ENCODE data around the gene TBC1D8.

The TBC1D8 gene

DNA sequence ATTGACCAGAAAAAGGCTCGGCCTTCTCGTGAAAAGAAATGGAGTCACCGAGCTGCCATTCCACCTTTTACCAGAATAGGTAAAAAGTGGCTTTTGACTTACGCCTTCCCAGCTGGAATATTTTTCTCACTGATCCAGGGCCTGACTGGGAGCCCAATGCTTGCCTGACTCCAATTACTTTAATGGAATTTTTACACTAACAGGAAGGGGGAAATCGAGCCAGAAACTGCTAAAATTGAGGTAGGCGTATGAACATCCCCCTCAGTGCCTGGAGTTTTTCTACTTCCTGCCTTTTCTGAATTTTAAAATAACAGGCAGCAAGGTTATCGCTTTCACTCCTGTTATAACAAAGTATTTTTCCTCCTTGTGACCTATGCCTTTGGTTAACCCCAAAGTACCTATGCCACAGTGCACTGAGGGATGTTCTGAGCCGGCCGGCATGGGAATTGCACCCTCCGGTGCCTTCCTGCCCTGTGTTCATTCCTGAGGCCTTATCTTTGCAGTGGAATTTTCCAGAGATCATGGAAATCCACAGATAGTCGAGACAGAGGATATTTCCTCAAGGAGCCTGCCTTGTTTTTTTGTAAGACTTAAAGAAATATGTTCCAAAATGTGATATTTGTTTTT lies 167.4 kb downstream of the TBC1D8 start:
- TF ChIP-seq, protein P1, sequence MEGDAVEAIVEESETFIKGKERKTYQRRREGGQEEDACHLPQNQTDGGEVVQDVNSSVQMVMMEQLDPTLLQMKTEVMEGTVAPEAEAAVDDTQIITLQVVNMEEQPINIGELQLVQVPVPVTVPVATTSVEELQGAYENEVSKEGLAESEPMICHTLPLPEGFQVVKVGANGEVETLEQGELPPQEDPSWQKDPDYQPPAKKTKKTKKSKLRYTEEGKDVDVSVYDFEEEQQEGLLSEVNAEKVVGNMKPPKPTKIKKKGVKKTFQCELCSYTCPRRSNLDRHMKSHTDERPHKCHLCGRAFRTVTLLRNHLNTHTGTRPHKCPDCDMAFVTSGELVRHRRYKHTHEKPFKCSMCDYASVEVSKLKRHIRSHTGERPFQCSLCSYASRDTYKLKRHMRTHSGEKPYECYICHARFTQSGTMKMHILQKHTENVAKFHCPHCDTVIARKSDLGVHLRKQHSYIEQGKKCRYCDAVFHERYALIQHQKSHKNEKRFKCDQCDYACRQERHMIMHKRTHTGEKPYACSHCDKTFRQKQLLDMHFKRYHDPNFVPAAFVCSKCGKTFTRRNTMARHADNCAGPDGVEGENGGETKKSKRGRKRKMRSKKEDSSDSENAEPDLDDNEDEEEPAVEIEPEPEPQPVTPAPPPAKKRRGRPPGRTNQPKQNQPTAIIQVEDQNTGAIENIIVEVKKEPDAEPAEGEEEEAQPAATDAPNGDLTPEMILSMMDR (conservative IDR thresholded peaks at IDR 0.05; ENCODE audit: low read depth, low read length): peak; percentile 25
- DNase-seq (ENCODE audit: low read depth): no peak
- H3K4me3 ChIP-seq (ENCODE audit: low read depth, low read length): no peak overlapping the region

DNA sequence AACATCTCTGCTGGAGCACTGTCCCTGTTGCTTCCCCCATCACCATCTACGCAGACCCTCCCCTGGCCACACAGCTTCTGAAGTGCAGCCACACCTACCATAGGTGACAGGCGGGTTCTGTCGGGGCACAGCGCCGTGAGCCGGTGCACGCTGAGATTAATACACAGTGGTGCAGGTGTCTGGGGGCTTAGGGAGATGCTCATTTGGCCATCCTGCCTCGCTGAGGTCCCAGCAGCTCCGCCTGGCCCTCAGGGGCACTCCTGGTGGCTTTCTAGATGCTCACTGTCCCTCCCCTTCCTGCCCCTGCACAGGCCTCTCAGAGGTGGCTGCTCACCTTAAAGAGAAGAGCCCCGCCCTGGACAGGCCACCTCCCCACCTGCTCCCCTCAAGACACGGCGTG lies 168.0 kb downstream of the TBC1D8 start:
- DNase-seq (ENCODE audit: low read depth): no peak
- no peak overlapping the region for H3K4me3 ChIP-seq (ENCODE audit: low read depth, low read length)
- TF ChIP-seq, protein P1 (conservative IDR thresholded peaks at IDR 0.05; ENCODE audit: low read depth, low read length): no peak

DNA sequence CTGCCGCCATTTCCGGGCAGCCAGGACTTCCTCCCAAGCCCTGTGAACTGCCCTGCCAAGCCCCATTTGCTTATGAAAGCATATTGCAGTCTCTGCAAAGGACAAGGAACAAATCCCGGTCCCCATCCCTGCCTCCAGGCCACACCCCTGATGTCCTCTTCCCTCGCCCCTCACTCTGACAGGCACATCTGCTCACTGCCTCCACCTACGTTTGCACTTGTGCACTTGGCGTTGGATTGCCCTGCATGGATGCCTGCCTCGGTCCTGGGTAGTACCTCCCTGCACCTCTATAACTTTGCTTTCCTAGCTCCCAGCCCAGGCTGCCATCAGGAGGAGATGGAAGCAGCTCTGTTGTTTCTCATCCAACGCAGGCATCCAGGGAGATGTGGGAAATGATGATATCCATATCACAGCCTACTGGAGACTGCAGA lies 168.7 kb downstream of the TBC1D8 start:
- TF ChIP-seq, protein P1 (conservative IDR thresholded peaks at IDR 0.05; ENCODE audit: low read depth, low read length): no peak
- H3K4me3 ChIP-seq (ENCODE audit: low read depth, low read length): no peak overlapping the region
- no peak for DNase-seq (ENCODE audit: low read depth)

DNA sequence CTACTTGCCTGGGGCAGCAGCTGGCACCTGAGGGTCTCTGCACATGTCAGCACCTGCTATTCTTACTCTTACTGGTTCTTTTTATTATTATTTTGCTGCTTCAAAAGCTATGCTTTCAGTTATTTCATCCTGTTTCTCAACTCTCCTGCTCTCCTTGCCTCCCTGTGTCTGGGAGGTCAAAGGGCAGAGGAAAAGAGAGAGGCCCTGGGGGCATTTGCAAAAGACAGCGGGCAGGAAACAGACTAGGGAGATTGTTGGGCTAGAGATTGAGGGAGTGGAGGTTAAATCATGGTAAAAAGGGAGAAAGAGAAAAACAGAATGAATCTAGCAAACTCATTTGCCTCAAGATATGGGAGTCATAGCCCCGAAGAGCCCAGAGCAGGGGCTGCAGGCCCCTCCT lies 170.2 kb downstream of the TBC1D8 start:
- TF ChIP-seq, protein P1 (conservative IDR thresholded peaks at IDR 0.05; ENCODE audit: low read depth, low read length): no peak
- H3K4me3 ChIP-seq (ENCODE audit: low read depth, low read length): no peak overlapping the region
- no peak for DNase-seq (ENCODE audit: low read depth)

DNA sequence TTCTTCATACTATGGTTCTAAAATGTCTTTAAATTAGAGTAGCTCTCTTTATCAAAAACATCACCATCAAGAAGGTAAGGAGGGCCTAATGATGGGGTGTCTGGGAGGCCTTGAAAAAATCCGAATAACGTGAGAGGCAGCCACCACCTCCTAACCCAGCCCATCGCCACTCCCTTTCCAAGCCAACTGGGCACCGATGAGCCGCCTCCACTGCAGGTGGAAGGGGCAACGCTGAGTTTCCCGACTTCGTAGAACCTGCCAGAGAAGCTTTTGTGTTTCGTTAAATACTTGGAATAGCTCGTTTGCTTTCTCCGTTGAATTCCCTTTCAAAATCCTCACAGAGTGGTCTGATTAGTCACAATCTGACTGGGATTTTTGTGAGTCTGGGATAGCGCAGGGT lies 171.1 kb downstream of the TBC1D8 start:
- TF ChIP-seq, protein P1 (conservative IDR thresholded peaks at IDR 0.05; ENCODE audit: low read depth, low read length): no peak
- no peak overlapping the region for H3K4me3 ChIP-seq (ENCODE audit: low read depth, low read length)
- DNase-seq (ENCODE audit: low read depth): no peak

DNA sequence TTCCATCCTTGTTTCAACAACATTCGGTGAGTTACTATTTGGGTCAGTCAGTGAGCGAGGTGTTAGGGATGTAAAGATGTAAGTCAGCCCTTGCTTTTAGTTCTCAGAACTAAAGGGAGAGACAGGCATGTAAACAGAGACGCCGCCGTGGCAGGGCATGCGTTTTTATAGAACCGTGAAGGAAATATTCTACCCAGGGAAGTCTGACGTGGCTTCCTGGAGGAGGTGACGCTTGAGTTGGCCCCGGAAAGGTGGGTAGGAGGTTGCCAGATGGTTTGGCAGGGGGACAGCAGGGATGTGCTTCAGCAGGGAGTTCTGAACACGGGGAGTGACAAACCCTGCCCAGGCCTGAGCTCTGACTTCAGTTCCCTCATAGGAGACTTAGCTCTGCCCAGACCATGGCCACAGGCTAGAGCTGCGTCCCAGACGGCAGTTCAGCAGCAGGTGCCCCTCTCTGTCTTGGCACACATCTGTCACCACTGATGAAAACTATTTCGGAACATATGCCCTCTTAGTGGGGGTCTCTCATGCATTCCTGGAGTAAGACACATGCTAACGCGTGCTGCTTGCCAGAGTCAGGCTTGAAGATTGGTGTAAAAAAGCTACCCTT lies 172.5 kb downstream of the TBC1D8 start:
- no peak overlapping the region for H3K4me3 ChIP-seq (ENCODE audit: low read depth, low read length)
- TF ChIP-seq, protein P1 (conservative IDR thresholded peaks at IDR 0.05; ENCODE audit: low read depth, low read length): no peak
- no peak for DNase-seq (ENCODE audit: low read depth)

DNA sequence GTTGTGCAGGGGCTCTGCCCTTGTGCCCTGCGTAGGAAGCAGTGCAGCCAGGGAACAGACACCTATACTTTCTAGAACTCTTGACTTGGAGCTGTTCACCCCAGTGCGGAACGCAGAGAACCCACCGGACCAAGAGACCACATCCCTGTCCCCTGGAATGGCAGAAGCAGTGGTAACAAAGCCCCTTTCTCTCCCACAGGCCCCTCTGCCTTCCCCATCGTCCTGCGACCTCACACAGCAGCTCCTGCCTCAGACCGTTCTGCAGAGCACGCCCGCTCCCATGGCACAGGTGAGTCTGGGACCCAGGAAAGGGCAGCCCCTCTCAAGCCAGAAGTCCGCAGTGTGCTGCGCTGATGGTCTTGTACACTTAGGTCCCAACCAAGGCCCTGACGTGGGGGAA lies 173.7 kb downstream of the TBC1D8 start:
- H3K4me3 ChIP-seq (ENCODE audit: low read depth, low read length): no peak overlapping the region
- TF ChIP-seq, protein P1 (conservative IDR thresholded peaks at IDR 0.05; ENCODE audit: low read depth, low read length): no peak
- no peak for DNase-seq (ENCODE audit: low read depth)

Data from choroid plexus epithelial cell (primary cell).